GM04504 (cell line): ENCODE data around the gene GLTP.
"Not testable (repeated sequence)": the region's sequence is repeated elsewhere in the genome, so short reads cannot be mapped to it uniquely, and the experiment has no call there.

Source experiments
- DNase-seq: peaks from one replicate; pipeline ENCODE4 v3.0.0-alpha.2; 2012; ENCODE audit warnings: low read depth

GLTP gene

GRCh38 chr12:109902891-109903418 lies 22.6 kb upstream of the GLTP start:
- DNase-seq: no peak

GRCh38 chr12:109900752-109901580 lies 20.6 kb upstream of the GLTP start:
- DNase-seq: no peak

GRCh38 chr12:109899783-109900751 lies 19.7 kb upstream of the GLTP start, which contains the start of gene TCHP:
TSS of gene TCHP (plus strand) at chr12:109900274. CDS start at chr12:109903027, 2,753 bp downstream.
- DNase-seq: peak; percentile 75

GRCh38 chr12:109899345-109899744 lies 19.0 kb upstream of the GLTP start:
- DNase-seq: not testable (repeated sequence)

GRCh38 chr12:109897029-109897428 lies 16.7 kb upstream of the GLTP start:
- DNase-seq: no peak

- no peak for DNase-seq
Measured at GRCh38 chr12:109896188-109896587, 15.8 kb upstream of the GLTP start.

- no peak for DNase-seq
Measured at GRCh38 chr12:109894939-109895338, 14.6 kb upstream of the GLTP start.

- DNase-seq: no peak
Measured at GRCh38 chr12:109893261-109893995, 13.1 kb upstream of the GLTP start.

- DNase-seq: no peak
Measured at GRCh38 chr12:109892748-109893147, 12.4 kb upstream of the GLTP start.

GRCh38 chr12:109892165-109892715 lies 11.9 kb upstream of the GLTP start:
- no peak for DNase-seq

GRCh38 chr12:109891731-109892130 lies 11.4 kb upstream of the GLTP start:
- DNase-seq: not testable (repeated sequence)

GRCh38 chr12:109890620-109891170 lies 10.4 kb upstream of the GLTP start:
- no peak for DNase-seq

GRCh38 chr12:109888179-109889020 lies 8.1 kb upstream of the GLTP start:
- DNase-seq: peak; percentile 93

- no peak for DNase-seq
Measured at GRCh38 chr12:109885616-109886015, 5.3 kb upstream of the GLTP start.

GRCh38 chr12:109883461-109883860 lies 3.1 kb upstream of the GLTP start:
- no peak for DNase-seq

GRCh38 chr12:109881752-109882151 lies 1.4 kb upstream of the GLTP start:
- no peak for DNase-seq

- no peak for DNase-seq
Measured at GRCh38 chr12:109880938-109881337, 597 bp upstream of the GLTP start.

- DNase-seq: no peak
Measured at GRCh38 chr12:109879351-109880042, 844 bp downstream of the GLTP start.

GRCh38 chr12:109878749-109879148 lies 1.6 kb downstream of the GLTP start:
- DNase-seq: no peak

GRCh38 chr12:109878247-109878625 lies 2.1 kb downstream of the GLTP start:
- no peak for DNase-seq
